GM12878 (cell line): Measurements from ENCODE around the gene EGFR. TPM values are rescaled to one million over a fixed set of nuclear protein-coding genes. Genes with fewer than 3 reads are reported as not detected.

Source experiments
- ATAC-seq: fragments of 200-7000 bp; cut with Tn5 transposase; 3 replicates; pipeline ENCODE4 v1.9.1; 2020; ENCODE audit warnings: mild to moderate bottlenecking, moderate library complexity
- BruUV-seq: library from RNA; stranded (reverse); fragments of 400-500 nt; replicated peaks from 2 replicates; lab custom pipeline; 2021; lab: Mats Ljungman, UMichigan
- CTCF ChIA-PET: fragments of 300-600 bp; sonication (Branson Sonifier 250); formaldehyde crosslinking; extraction: SDS; loops from one replicate; lab custom pipeline; 2021; ENCODE audit warnings: inconsistent platforms; lab: Yijun Ruan, JAX
- POLR2A ChIA-PET: fragments of 350-600 bp; formaldehyde crosslinking; extraction: SDS; loops from one replicate; lab custom pipeline; 2021; ENCODE audit warnings: inconsistent platforms; lab: Charles Lee
- RAD21 ChIA-PET: fragments of 300-600 bp; sonication (Branson Sonifier 250); formaldehyde crosslinking; loops from one replicate; lab custom pipeline; 2023; ENCODE audit warnings: antibody characterized with exemption; ENCODE audit not compliant: unreplicated experiment; lab: Charles Lee
- SMC1A ChIA-PET: fragments of 300-600 bp; sonication (Branson Sonifier 250); formaldehyde crosslinking; loops from one replicate; lab custom pipeline; 2023; ENCODE audit not compliant: unreplicated experiment, uncharacterized antibody; lab: Charles Lee
- DNase-seq: peaks from one replicate; pipeline ENCODE4 v3.0.0-alpha.2; 2011; ENCODE audit warnings: low read depth, low spot score
- FAIRE-seq: peaks from 3 replicates; lab custom pipeline; 2011; peaks lifted over from hg19 to GRCh38; lab: Jason Lieb, UNC
- H2AFZ ChIP-seq: 2 replicates; pipeline ENCODE4 v1.6.0; 2011; ENCODE audit warnings: low read depth, low read length, control low read depth; ENCODE audit not compliant: control insufficient read depth
- H3K27ac ChIP-seq: 2 replicates; pipeline ENCODE4 v1.5.1; 2011; ENCODE audit warnings: control low read depth; ENCODE audit not compliant: control insufficient read depth, insufficient read depth
- H3K27me3 ChIP-seq, 2 experiments: replicated peaks in 1 of 2; 2 replicates each; pipeline versions ENCODE4 v1.6.0 to v1.6.1; 2011; ENCODE audit warnings: low read length in 1 of 2; ENCODE audit not compliant: control insufficient read depth in 2 of 2, insufficient read depth in 2 of 2
- H3K36me3 ChIP-seq, 2 experiments: 2 replicates each; pipeline ENCODE4 v1.5.1; 2011; ENCODE audit warnings: low read length in 1 of 2; ENCODE audit not compliant: control insufficient read depth in 2 of 2, insufficient read depth in 2 of 2
- H3K4me1 ChIP-seq: 2 replicates; pipeline ENCODE4 v1.6.1; 2011; ENCODE audit warnings: mild to moderate bottlenecking, low read length, moderate library complexity, mixed read lengths; ENCODE audit not compliant: control insufficient read depth, insufficient read depth
- H3K4me2 ChIP-seq: 2 replicates; pipeline ENCODE4 v1.6.0; 2011; ENCODE audit warnings: control low read depth; ENCODE audit not compliant: control insufficient read depth, insufficient read depth
- H3K4me3 ChIP-seq: fragments of 200-600 bp; sonication (generic); 2 replicates; pipeline ENCODE4 v1.5.1; 2016
- H3K79me2 ChIP-seq: 2 replicates; pipeline ENCODE4 v1.6.0; 2011; ENCODE audit warnings: low read length; ENCODE audit not compliant: control insufficient read depth, insufficient read depth
- H3K9ac ChIP-seq: 2 replicates; pipeline ENCODE4 v1.8.0; 2011; ENCODE audit warnings: low read length, control low read depth, mixed read lengths; ENCODE audit not compliant: control insufficient read depth, insufficient read depth
- H3K9me3 ChIP-seq: replicated peaks from 3 replicates; pipeline ENCODE4 v1.5.1; 2011; ENCODE audit warnings: mild to moderate bottlenecking, low read length; ENCODE audit not compliant: control insufficient read depth, insufficient read depth
- H4K20me1 ChIP-seq: 2 replicates; pipeline ENCODE4 v1.6.0; 2011; ENCODE audit not compliant: control insufficient read depth, insufficient read depth
- ASH2L ChIP-seq: fragments of 300-600, 200-600 bp; sonication (generic); IDR thresholded peaks from 2 replicates; pipeline ENCODE4 v1.6.1; 2017; ENCODE audit warnings: low read depth, mild to moderate bottlenecking, borderline replicate concordance
- BMI1 ChIP-seq: fragments of 450-650 bp; IDR thresholded peaks from 2 replicates; pipeline ENCODE4 v1.6.1; 2016; ENCODE audit warnings: mild to moderate bottlenecking, moderate library complexity, borderline replicate concordance
- IKZF2 ChIP-seq, 2 experiments: fragments of 450-650 bp; IDR thresholded peaks; 2 replicates each; pipeline ENCODE4 v1.6.1; 2017; ENCODE audit warnings: mild to moderate bottlenecking in 2 of 2, moderate library complexity in 2 of 2
- MYC ChIP-seq: IDR thresholded peaks from 2 replicates; pipeline ENCODE4 v1.6.1; 2011; ENCODE audit warnings: mild to moderate bottlenecking, low read length, moderate library complexity, inconsistent platforms; ENCODE audit not compliant: insufficient read depth, insufficient replicate concordance, insufficient read length, severe bottlenecking
- NR2F1 ChIP-seq: fragments of 450-650 bp; conservative IDR thresholded peaks from 2 replicates; pipeline ENCODE4 v1.6.1; 2017; ENCODE audit warnings: mild to moderate bottlenecking
- PML ChIP-seq: IDR thresholded peaks from 2 replicates; pipeline ENCODE4 v1.6.1; 2012; ENCODE audit warnings: low read length, inconsistent platforms
- POLR2A ChIP-seq: IDR thresholded peaks from 2 replicates; pipeline ENCODE4 v1.6.1; 2011; ENCODE audit warnings: low read depth, mild to moderate bottlenecking, low read length
- RELA ChIP-seq: fragments of 450-650 bp; IDR thresholded peaks from 2 replicates; pipeline ENCODE4 v1.8.0; 2014; ENCODE audit warnings: borderline replicate concordance; ENCODE audit not compliant: partially characterized antibody
- YBX1 ChIP-seq: fragments of 450-650 bp; IDR thresholded peaks from 2 replicates; pipeline ENCODE4 v1.6.1; 2016; ENCODE audit warnings: antibody characterized with exemption
- whole genome bisulfite sequencing: methylation state at CpG from one replicate; pipeline ENCODE4 v1.1.6; 2016; ENCODE audit warnings: low lambda C conversion rate; ENCODE audit not compliant: insufficient replicate concordance, insufficient coverage; ENCODE audit errors: missing lambda C conversion rate; 5-methylcytosine and 5-hydroxymethylcytosine counted together
- in situ Hi-C: fragments of 300-500 bp; cut with MboI; formaldehyde crosslinking; loops from 9 replicates; pipeline ENCODE4 v1.14.3; 2018; ENCODE audit warnings: mixed read lengths
- intact Hi-C: fragments of 100-400 bp; cut with micrococcal nuclease; formaldehyde crosslinking; loops from one replicate; pipeline ENCODE4 v1.14.2; 2022; ENCODE audit not compliant: unreplicated experiment
- polyA plus RNA-seq, 11 experiments: library from polyadenylated mRNA; depleted of rRNA in 4 of 11; unstranded in 6 of 11; stranded (reverse) in 5 of 11; fragments of >200 nt; fragmentation: Nextera tagmentation in 4 of 11; fragmentation: Illumina TruSeq in 1 of 11; extraction: Ambion mirVana in 4 of 11; extraction: Trizol in 1 of 11; gene quantifications; 1 replicate in 1 of 11; 2 replicates in 10 of 11; pipeline versions ENCODE4 v1.2.1 to v1.2.3, GENCODE V29; 2011 to 2016; ENCODE audit warnings: inconsistent platforms in 2 of 11, missing spikeins in 2 of 11, low read depth in 1 of 11
- total RNA-seq, 4 experiments: library from RNA; depleted of rRNA in 3 of 4; stranded (reverse); fragments of >200 nt in 3 of 4; fragmentation: Illumina TruSeq in 1 of 4; extraction: Trizol in 1 of 4; gene quantifications; 2 replicates each; pipeline versions ENCODE4 v1.2.1 to v1.2.3, GENCODE V29; 2013 to 2021
- TF ChIP-seq, protein P1 (sequence below): fragments of 450-650 bp; IDR thresholded peaks from 2 replicates; pipeline ENCODE4 v1.6.1; 2017; ENCODE audit warnings: mild to moderate bottlenecking, moderate library complexity

Gene EGFR
- total and polyA plus RNA-seq, 10 of the 15 experiments (the other 5 are each of a cell fraction or from before 2014, with no cell fraction given), result 0.01 to 0.31 TPM; not detected in 8

- ChIA-PET RAD21 (no interaction called here), CTCF (no interaction called here), SMC1A (no interaction called here), POLR2A (no interaction called here)
- no peak for DNase-seq
- peaks cover 0 to 2% of the 10 kb centered on the region in 2 experiments; a peak in 3 of 4 replicates for H3K27me3 ChIP-seq
- ATAC-seq, result no peak
- H3K79me2 ChIP-seq, result no peaks in the 10 kb centered on the region
- H4K20me1 ChIP-seq, result no peaks in the 10 kb centered on the region
- H3K4me1 ChIP-seq, result no peaks in the 10 kb centered on the region
- 30% methylated on average over 12 of the region's 12 CpGs for WGBS
- H3K9ac ChIP-seq, result no peak overlapping the region
- no peak for FAIRE-seq
- no peak overlapping the region for H3K27ac ChIP-seq
- in situ Hi-C loops, result no loop called here
- H3K4me3 ChIP-seq, result no peak overlapping the region
- TF ChIP-seq, protein P1, sequence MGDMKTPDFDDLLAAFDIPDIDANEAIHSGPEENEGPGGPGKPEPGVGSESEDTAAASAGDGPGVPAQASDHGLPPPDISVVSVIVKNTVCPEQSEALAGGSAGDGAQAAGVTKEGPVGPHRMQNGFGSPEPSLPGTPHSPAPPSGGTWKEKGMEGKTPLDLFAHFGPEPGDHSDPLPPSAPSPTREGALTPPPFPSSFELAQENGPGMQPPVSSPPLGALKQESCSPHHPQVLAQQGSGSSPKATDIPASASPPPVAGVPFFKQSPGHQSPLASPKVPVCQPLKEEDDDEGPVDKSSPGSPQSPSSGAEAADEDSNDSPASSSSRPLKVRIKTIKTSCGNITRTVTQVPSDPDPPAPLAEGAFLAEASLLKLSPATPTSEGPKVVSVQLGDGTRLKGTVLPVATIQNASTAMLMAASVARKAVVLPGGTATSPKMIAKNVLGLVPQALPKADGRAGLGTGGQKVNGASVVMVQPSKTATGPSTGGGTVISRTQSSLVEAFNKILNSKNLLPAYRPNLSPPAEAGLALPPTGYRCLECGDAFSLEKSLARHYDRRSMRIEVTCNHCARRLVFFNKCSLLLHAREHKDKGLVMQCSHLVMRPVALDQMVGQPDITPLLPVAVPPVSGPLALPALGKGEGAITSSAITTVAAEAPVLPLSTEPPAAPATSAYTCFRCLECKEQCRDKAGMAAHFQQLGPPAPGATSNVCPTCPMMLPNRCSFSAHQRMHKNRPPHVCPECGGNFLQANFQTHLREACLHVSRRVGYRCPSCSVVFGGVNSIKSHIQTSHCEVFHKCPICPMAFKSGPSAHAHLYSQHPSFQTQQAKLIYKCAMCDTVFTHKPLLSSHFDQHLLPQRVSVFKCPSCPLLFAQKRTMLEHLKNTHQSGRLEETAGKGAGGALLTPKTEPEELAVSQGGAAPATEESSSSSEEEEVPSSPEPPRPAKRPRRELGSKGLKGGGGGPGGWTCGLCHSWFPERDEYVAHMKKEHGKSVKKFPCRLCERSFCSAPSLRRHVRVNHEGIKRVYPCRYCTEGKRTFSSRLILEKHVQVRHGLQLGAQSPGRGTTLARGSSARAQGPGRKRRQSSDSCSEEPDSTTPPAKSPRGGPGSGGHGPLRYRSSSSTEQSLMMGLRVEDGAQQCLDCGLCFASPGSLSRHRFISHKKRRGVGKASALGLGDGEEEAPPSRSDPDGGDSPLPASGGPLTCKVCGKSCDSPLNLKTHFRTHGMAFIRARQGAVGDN, result no peak
- TF ChIP-seq NR2F1, result no peak
- no peak for TF ChIP-seq MYC
- TF ChIP-seq RELA, result no peak
- no peak for TF ChIP-seq IKZF2 (IDR thresholded peaks at IDR 0.05)
- TF ChIP-seq YBX1, result no peak
- no peak for TF ChIP-seq BMI1
- TF ChIP-seq ASH2L, result no peak
- no peak for TF ChIP-seq PML
- TF ChIP-seq POLR2A, result no peak
- no peaks in the 10 kb centered on the region for H3K9me3 ChIP-seq
- H2AFZ ChIP-seq, result no peak overlapping the region
- no peaks in the 10 kb centered on the region for H3K36me3 ChIP-seq
- intact Hi-C loops, result no loop called here
- BruUV-seq, result no TSS peak
- H3K4me2 ChIP-seq, result no peak overlapping the region
These were observed 155.6 kb downstream of the EGFR start for GRCh38 chr7:55174456-55174855.
